Astrocyte of the spinal cord (primary cell): Measurements from ENCODE around the gene FUT8.

Experiments used
- DNase-seq: peaks from one replicate; pipeline ENCODE4 v3.0.0; 2011; ENCODE audit warnings: low read depth, low spot score
- H3K4me3 ChIP-seq: 2 replicates; pipeline ENCODE4 v1.5.1; 2011; ENCODE audit warnings: low read depth, mild to moderate bottlenecking, low read length, moderate library complexity
- CTCF ChIP-seq: IDR thresholded peaks from 2 replicates; pipeline ENCODE4 v1.5.1; 2012; ENCODE audit warnings: low read depth, mild to moderate bottlenecking, low read length, inconsistent platforms
- in situ Hi-C: cut with HindIII; loops from 2 replicates; pipeline ENCODE4 v1.10.0; 2017; ENCODE audit warnings: low sequenced_read_pairs

The FUT8 gene

GRCh38 chr14:65774041-65774440 is 361.5 kb downstream of the FUT8 start:
- TF ChIP-seq CTCF: no peak
- no peak for DNase-seq
- in situ Hi-C loops: no loop called here
- H3K4me3 ChIP-seq: no peak overlapping the region

DNA sequence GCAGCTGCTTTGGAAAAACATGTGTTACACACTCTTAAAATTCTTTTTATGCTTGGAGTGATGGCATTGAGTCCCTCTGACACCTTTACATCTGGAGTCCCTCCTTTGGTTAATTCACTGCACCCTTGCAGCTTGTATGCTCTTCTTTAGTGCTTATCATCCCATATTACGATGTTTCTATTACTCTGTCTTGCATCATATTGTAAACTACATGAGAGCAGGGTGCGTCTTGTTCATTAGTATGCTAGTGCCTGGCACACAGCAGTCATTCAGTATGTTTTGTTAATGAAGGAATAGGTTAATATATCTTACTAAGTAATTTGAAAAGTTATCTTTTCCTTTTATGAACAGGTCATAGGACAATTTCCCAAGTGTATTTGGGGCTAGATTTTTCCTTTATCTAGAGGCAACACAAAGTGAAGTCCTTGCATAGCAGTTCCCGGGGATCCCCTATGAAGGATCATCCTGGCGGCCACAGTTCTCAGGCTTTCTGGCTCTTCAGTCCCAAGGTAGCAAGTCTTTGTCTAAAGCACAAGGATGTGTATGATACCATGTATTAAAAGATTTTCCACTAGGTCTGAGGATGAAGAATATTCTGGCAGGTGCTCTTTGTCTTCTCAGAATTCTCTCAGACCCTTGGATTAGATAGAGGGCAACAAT is 363.8 kb downstream of the FUT8 start:
- DNase-seq: no peak
- in situ Hi-C loops: no loop called here
- no peak for TF ChIP-seq CTCF
- no peak overlapping the region for H3K4me3 ChIP-seq

GRCh38 chr14:65780566-65780965 is 368.0 kb downstream of the FUT8 start:
- in situ Hi-C loops: no loop called here
- DNase-seq: no peak
- TF ChIP-seq CTCF: no peak
- H3K4me3 ChIP-seq: no peak overlapping the region

GRCh38 chr14:65783101-65783500 is 370.6 kb downstream of the FUT8 start:
- in situ Hi-C loops: no loop called here
- DNase-seq: no peak
- TF ChIP-seq CTCF: no peak
- H3K4me3 ChIP-seq: no peak overlapping the region

- no peak for TF ChIP-seq CTCF
- H3K4me3 ChIP-seq: no peak overlapping the region
- no peak for DNase-seq
- in situ Hi-C loops: no loop called here
Observed at GRCh38 chr14:65783576-65783975, 371.0 kb downstream of the FUT8 start.

DNA sequence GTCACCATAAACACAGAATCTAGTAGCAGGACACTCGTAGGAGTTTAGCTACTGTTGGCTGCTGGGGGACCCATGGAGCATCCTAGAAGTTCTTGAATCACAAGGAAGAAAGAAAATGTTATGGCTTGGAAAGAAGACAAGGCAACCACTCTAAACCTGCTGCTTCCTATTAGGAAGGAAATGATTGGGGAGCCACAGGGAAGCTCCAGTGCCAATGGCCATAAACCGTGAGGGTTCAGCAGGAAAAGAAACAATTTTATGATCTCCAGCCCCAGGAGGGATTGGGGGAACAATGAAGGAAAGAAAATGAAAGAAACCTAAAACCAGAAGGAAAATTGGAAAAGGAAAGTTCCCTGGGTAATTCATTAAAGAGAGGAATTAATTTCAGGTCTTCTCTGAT is 372.0 kb downstream of the FUT8 start:
- in situ Hi-C loops: no loop called here
- no peak overlapping the region for H3K4me3 ChIP-seq
- no peak for DNase-seq
- no peak for TF ChIP-seq CTCF

DNA sequence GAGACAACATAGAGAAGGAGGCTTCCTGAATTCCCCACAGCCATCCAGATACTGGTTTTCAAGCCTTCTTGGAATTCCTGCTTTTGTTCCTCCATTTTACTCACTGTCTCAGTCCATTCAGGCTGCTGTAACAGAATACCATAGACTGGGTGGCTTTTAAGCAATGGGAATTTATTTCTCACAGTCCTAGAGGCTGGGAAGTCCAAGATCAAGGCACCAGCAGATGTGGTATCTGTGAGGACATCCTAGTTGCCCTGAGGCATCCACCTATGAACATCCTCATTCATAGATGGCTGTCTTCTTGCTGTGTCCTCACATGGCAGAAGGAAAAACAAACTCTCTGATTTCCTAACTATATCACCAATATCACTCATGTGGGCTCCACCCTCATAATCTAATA is 374.9 kb downstream of the FUT8 start:
- H3K4me3 ChIP-seq: no peak overlapping the region
- DNase-seq: no peak
- in situ Hi-C loops: no loop called here
- TF ChIP-seq CTCF: no peak
